ENCODE data around the gene TOP1.
A peak's percentile ranks its signal among the peaks of the same experiment; 100 is the strongest.

TOP1 gene

GRCh38 chr20:41058674-41059635, 30.3 kb downstream of the TOP1 start:
- DNase-seq, result no peak

GRCh38 chr20:41061155-41061554, 32.5 kb downstream of the TOP1 start:
- no peak for DNase-seq

- no peak for DNase-seq
These were observed 34.8 kb downstream of the TOP1 start for GRCh38 chr20:41063442-41063841.

- no peak for DNase-seq
These were observed 35.8 kb downstream of the TOP1 start for GRCh38 chr20:41064377-41064776.

GRCh38 chr20:41065716-41066115, 37.1 kb downstream of the TOP1 start:
- DNase-seq, result no peak

GRCh38 chr20:41068806-41069205, 40.2 kb downstream of the TOP1 start:
- no peak for DNase-seq

- DNase-seq, result peak; percentile 59
These were observed 43.7 kb downstream of the TOP1 start for GRCh38 chr20:41072190-41072863.

- DNase-seq, result no peak
These were observed 44.3 kb downstream of the TOP1 start for GRCh38 chr20:41072915-41073314.

GRCh38 chr20:41074441-41074840, 45.8 kb downstream of the TOP1 start:
- DNase-seq, result no peak

- no peak for DNase-seq
These were observed 48.2 kb downstream of the TOP1 start for GRCh38 chr20:41076776-41077175.

- DNase-seq, result no peak
These were observed 49.7 kb downstream of the TOP1 start for GRCh38 chr20:41078329-41078728.

- DNase-seq, result no peak
These were observed 50.4 kb downstream of the TOP1 start for GRCh38 chr20:41079066-41079465.

- no peak for DNase-seq
These were observed 52.2 kb downstream of the TOP1 start for GRCh38 chr20:41080866-41081265.

- no peak for DNase-seq
These were observed 52.7 kb downstream of the TOP1 start for GRCh38 chr20:41081276-41081814.

GRCh38 chr20:41082306-41082705, 53.7 kb downstream of the TOP1 start:
- no peak for DNase-seq

GRCh38 chr20:41085606-41086005, 57.0 kb downstream of the TOP1 start:
- DNase-seq, result no peak

- DNase-seq, result no peak
These were observed 58.0 kb downstream of the TOP1 start for GRCh38 chr20:41086402-41087324.

- DNase-seq, result no peak
These were observed 58.7 kb downstream of the TOP1 start for GRCh38 chr20:41087325-41087685.

GRCh38 chr20:41087777-41088176, 59.2 kb downstream of the TOP1 start:
- no peak for DNase-seq

- DNase-seq, result no peak
These were observed 60.9 kb downstream of the TOP1 start for GRCh38 chr20:41089555-41089954.

GRCh38 chr20:41091927-41092326, 63.3 kb downstream of the TOP1 start:
- DNase-seq, result no peak

GRCh38 chr20:41094353-41095055, 65.9 kb downstream of the TOP1 start:
- DNase-seq, result no peak

Measured in right forelimb (tissue), 1 donor.